Measurements from ENCODE around the gene LDB2. TPM values are rescaled to one million over a fixed set of nuclear protein-coding genes. Genes with fewer than 3 reads are reported as not detected.
"Not testable (repeated sequence)": the region's sequence is repeated elsewhere in the genome, so short reads cannot be mapped to it uniquely, and the experiment has no call there.

LDB2 gene
- total RNA-seq, 1 donor from 2014 or later, result 53.2 TPM

DNA sequence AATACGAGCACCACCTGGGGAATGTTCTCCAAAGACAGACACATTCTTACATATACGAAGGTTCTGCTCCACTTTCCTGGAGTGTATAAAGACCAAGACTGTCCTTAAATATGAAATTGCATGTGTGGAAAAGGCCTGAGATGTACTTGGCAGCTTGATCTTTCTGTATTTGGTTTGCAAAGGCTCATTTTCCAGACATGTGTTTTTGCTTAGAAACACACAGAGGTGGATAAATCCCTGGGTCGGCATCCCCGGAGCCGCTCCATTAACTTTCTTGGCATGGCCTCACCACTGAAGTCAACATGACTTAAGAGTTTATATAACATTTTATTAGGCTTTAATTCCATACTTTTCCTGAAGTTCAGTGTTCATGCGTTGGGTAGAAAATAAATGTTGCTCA, 239.4 kb downstream of the LDB2 start:
- no peak for DNase-seq (ENCODE audit: low spot score)

DNA sequence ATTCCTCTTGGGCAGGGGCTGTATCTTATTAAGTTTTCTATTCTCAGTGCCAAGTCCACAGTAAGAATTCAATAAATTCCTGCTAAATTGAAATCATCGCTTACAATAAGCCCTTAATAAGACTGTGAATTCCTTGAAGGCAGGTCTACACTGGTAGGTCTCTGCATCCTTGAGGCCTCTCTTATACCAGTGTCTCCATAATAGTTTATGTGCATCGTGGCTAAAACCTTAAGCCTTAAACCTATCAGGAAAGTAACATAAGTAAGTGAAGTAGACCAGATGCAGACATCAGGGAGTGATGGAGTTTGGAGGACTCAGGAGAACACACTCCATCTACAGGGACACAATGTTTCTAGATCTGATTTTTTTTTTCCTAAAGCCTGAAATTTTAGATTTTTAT, 240.3 kb downstream of the LDB2 start:
- DNase-seq (ENCODE audit: low spot score), result no peak

DNA sequence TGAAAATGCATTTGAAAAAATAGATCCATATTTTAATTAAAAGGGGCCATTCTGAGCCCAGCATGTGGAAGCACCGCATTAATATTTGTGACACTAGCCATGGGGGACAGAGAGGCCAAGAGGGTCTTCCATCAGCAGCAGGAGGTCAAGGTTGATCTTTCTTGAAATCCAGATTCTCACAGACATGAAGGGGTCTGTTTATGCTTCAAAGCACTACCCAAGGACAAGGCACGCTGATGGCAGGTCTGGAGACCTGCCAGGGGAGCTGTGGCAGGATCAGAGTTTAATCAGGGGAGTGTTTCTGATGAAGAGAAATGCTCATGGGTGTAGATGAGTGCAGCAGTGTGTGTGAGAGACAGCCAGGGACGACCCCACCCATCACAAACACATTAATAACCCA, 243.3 kb downstream of the LDB2 start:
- no peak for DNase-seq (ENCODE audit: low spot score)

DNA sequence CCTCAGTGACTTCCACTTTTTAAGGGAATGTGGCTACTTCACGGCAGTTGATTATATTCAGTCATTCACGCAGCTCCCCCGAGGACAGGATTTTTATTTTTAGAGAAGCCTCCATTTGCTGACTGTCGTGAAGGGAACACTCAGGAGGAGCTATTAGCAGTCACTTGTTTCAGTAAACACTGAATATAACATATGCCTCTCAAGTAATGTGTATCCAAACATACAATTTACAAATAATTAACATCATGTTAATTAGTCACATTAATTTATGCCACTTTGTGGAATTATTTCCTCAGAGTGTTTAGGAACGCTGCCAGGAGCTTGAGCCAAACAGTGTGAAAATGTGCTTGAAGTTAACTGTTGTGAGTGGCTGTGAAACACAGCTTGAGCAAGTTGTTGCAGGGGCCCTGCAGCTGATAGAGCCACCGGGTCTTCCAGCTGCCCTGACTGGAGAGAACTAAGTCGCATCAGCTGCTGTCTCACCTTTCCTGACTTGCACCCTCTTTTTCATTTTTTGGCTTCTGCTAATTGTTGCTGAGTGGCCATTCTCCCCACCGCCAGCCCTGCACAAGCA, 245.6 kb downstream of the LDB2 start:
- no peak for DNase-seq (ENCODE audit: low spot score)

DNA sequence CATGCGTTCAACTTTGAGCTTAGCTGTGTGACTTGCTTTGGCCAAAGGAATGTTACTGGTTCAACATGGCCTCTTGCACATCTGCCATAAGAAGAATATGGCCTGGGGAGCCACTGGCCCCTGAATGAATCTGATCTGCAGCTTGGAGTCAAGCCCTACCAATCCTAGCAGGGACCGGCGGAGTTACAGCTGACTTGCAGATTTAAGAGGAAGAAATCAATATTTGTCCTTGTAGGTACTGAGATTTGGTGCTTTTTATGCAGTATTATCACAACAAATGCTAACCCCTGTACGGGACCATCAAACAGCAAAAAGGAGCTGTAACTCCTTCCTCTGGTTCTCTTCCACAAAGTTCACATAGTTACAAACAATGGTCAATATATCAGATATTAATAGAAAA, 252.0 kb downstream of the LDB2 start:
- no peak for DNase-seq (ENCODE audit: low spot score)

DNA sequence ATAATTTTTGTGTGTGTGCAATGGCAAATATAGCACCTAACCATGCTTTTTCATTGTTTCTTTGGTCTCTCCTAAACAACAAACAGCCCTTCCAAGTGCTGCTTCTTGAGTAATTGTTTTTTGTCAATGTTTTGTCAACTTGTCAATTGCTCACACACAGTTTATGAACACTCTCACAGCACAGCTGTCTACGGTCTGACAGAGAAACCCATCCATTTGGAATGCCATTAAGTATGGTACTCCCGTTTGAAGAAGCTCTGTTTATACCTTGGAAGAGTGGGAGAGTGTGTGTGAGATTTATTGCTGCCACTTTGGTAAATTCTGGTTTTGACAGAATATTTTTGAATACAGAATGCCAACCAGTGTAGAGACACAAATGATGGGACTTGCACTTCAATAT, 254.6 kb downstream of the LDB2 start:
- no peak for DNase-seq (ENCODE audit: low spot score)

DNA sequence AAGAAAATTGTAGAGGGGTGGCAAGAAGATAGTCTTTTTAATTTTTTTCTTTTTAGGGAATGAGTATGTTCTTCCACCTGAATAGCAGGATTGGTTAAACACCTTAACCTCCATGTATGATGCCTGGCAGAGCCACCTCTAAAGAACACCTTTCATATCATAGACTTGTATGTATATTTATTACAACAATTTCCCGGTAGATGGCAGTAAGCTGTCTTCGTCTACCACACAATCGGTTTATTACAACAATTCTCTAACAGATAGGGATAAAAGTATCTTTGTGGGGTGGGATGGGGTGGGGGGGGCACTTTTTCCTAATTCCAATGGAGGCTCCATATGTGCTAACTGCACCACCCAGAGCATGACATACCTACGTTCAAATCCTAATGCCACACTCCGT, 255.5 kb downstream of the LDB2 start:
- no peak for DNase-seq (ENCODE audit: low spot score)

DNA sequence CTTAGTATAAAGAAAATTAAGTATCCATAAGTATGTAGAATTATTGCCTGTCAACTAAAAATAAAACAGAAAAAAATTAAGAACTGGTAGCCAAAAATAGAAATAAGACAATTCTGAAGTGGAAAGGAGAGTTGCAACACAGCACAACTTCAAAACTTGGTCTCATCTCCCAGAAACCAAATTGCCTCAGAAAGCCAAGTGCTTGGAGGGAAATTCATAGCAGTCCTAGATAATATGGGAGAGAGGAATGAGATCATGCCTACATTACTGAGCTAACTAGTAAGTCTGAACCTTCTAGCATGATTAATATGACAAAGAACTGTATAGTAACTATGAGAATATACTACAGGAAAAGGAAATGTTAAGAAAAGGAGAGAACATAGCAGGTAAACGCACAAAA, 256.5 kb downstream of the LDB2 start:
- DNase-seq (ENCODE audit: low spot score), result no peak

DNA sequence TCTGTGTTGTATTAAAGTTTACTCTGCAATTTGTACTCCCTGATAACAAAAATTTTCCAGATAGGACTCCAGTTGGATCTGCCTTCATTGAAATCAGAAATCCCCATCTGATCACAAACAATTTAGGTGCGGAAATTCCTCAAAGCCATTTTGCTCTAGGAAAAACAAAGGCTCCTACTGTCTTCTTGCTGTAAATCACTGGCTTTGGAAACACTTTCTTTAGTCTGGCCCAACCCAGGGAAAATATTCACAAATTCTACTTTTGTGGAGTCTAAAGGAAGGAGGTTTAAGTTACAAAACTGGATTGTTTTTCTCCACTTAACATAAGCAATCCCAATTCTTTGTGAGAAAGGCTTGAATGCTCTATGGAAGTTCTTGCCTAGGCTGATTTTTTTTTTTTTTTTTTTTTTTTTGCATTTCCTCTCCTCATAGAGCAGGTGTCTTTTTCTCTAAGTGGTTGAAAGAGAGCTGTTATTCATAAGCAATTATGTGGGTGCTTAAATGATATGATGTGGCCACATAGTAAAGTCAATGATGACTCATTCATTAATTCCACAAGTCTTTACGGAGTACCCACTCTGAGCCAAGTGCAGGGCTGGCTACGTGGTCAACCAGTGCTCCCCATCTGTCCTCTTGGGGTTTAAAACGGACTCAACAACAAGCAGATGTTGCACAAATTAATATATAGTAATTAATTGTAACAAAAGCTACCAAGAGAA, 261.4 kb downstream of the LDB2 start:
- DNase-seq (ENCODE audit: low spot score), result no peak

DNA sequence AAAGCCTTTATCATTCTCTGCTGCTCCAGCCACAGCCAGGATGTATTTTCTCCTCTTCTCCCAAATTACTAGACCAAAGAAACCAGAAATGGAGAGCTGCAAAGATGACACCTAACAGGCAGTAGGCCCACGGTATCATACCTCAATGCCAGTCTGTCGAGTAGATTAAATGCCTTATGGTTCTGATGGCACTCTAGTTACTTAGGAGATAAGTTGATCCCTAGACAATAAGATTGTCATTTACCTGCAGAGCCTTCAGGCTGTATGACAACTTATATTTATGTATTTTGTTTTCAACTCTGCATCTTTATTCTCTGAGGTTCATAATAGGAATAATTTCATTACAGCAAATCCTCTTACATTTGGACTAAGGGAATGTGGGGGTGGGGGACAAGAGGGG, 262.1 kb downstream of the LDB2 start:
- DNase-seq (ENCODE audit: low spot score), result no peak

DNA sequence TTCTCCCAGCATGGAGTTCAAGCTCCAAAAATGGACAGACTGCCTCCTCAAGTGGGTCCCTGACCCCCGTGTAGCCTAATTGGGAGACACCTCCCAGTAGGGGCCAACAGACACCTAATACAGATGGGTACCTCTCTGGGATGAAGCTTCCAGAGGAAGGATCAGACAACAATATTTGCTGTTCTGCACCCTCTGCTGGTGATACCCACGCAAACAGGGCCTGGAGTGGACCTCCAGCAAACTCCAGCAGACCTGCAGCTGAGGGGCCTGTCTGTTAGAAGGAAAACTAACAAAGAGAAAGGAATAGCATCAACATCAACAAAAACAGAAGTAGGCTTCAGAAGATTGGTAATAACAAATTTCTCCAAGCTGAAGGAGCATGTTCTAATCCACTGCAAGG, 269.2 kb downstream of the LDB2 start:
- not testable (repeated sequence) for DNase-seq (ENCODE audit: low spot score)

DNA sequence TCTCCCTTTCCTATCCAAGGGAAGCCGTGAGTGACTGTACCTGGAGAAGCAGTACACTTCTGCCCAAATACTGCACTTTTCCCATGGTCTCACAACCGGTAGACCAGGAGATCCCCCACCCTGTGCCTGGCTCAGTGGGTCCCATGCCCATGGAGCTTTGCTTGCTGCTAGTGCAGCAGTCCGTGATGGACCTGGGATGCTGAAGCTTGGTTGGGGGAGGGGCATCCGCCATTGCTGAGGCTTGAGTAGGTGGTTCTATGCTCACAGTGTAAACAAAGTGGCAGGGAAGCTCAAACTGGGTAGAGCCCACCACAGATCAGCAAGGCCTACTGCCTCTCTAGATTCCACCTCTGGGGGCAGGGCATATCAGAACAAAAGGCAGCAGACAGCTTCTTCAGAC, 269.6 kb downstream of the LDB2 start:
- DNase-seq (ENCODE audit: low spot score), result not testable (repeated sequence)

DNA sequence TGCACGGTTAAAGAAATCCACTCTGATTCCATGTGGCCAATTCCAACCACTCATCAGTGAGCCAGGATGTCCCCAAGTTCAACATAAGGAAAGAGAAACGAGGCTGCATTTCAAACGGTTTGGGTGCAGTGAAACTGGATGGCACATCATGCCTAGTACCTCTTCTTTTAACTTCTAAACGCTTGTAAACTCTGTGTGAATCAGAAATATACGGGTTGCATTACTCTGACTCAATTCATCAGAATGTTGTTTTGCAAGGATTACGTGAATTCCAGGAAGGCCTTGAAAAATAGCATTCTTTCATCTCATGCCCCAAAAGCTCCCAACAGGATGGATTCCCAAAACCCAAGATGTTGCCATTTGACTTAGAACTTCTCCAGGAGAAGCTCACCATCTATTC, 270.4 kb downstream of the LDB2 start:
- DNase-seq (ENCODE audit: low spot score), result no peak

DNA sequence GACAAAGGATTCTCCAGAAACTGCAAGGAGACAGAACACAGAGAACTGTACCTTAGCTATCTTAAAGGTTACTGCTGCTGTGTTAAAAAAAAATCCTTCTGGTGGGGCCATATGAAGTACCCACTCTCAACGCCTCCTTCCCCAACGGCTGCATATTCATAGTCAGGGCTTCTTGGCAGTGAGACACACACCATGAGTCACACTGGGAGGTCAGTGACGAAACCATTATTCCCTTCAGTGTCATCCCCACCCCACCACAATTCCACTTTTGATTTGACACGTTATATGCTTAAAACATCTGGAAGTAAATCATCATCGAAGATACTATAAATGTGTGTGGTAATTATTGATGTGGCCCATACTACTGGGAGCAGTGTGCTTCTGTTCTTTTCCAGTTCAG, 271.5 kb downstream of the LDB2 start:
- DNase-seq (ENCODE audit: low spot score), result no peak

DNA sequence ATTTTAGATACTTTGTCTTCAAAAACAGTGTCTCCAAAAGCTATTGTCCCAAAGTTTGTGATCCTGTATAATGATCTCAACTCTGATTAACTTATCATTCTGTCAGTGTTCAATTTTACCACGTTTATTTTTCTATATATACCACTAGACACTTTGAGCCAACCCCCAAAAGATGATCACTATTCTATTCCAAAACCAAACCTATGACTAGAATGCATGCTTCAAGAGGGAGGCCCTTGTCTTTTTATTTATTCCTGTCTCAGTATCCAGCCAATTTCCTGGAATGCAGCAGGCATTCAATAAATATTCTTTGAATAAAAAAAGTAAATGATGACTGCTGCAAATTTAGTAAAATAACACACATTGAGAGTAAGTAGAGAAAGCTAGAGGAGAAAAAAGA, 275.6 kb downstream of the LDB2 start:
- no peak for DNase-seq (ENCODE audit: low spot score)

DNA sequence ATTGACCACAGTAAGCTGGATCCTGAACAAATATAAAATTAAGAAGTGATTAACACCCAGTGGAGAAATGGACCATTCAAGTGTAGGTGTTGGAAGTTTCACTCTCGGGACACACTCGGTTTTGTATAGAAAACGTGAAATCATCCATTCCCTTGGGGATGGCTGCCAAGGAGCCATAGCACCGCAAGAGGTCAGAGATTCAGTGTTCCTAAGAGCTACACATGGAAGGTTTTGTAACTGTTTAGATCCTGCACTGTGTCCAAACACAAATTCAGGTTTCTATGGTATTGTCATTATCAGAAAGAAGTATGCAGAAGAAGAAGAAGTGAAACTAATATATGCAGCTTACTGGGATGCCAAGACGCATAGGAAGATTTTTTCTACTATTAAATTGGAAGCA, 281.0 kb downstream of the LDB2 start:
- DNase-seq (ENCODE audit: low spot score), result no peak

DNA sequence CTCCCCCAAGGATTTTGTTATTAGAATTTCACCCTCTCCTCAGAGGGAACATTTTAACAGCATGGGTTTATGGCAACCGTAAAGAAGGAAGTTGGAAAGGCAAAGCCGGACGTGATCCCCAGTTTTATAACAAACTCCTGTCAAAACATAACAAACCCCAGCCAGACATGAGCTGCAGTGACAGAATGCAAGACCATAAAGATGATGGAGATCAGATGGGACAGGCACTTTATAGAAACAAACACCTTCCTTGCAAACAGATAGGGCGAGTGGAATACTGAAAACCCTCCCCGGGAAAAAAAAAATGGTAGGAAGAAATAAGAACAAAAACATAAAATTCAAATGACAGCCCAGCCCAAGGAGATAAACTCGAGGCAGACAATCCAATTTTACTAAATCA, 281.4 kb downstream of the LDB2 start:
- no peak for DNase-seq (ENCODE audit: low spot score)

DNA sequence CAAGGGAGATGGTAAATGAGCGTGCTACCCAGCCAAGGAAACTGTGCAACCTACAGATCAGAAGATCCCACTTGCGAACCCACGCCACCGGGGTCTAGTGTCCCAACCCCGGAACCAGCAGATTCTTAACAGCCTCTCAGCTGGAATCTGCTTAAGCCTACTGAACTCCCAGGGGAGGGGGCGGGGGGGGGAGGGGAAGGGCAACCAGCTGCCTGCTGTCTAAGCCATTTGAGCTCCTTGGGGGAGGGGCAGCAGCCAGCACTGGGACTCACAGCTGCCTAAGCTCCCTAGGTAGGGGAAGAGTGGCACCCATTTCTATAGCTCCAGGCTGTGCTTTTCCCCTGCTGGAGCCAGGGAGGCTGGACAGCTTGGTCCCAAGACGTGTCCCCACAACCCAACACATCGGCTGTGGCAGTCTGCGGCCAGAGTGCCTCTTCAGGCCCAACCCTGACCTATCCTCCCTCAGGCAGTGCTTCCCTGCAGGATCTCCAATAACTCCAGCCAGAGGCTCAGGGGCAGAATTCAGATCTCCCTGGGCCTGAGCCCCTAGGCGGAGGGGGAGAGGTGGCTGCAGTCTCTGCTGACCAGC, 289.2 kb downstream of the LDB2 start:
- no peak for DNase-seq (ENCODE audit: low spot score)

DNA sequence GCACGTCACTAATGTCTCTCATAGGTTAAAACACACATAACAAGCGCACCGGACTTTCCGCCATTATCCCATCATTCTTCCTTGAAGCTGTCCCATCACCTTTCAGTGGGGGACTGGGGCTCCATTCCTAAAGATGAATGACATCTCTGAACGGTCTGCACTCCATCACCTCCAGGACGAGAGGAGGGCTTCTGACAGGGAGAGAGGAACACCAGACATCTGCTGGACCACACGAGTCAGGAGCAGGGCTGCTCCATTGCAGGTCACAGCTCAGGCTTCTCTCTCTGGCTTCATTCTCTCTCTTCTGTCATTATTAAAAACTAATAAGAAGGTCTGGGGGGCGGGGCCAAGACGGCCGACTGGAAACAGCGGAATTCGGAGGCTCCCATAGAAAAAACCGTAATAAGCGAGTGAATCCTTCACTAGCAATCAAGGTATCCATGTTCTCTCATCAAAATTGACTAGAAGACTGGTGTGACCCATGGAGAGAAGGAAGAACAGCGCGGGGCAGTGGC, 289.8 kb downstream of the LDB2 start:
- DNase-seq (ENCODE audit: low spot score), result no peak

DNA sequence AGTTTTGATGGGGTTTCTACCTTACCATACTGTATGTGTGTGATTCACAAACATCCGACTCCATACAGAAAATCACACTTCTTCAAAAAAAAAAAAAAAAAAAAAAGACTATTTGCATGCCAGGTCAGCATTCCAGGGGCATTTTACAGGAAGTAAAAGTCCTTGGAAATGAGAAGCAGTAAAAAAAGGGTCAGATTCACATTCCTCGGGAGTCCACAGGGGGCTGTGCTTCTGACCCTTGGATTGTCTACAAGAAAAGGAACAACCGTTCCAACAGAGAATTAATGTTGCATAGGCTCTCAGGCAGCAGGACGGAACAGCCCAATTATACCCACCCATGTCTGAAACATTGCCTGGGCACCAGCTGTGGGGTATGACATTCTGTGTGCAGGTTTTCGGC, 290.3 kb downstream of the LDB2 start:
- no peak for DNase-seq (ENCODE audit: low spot score)

DNA sequence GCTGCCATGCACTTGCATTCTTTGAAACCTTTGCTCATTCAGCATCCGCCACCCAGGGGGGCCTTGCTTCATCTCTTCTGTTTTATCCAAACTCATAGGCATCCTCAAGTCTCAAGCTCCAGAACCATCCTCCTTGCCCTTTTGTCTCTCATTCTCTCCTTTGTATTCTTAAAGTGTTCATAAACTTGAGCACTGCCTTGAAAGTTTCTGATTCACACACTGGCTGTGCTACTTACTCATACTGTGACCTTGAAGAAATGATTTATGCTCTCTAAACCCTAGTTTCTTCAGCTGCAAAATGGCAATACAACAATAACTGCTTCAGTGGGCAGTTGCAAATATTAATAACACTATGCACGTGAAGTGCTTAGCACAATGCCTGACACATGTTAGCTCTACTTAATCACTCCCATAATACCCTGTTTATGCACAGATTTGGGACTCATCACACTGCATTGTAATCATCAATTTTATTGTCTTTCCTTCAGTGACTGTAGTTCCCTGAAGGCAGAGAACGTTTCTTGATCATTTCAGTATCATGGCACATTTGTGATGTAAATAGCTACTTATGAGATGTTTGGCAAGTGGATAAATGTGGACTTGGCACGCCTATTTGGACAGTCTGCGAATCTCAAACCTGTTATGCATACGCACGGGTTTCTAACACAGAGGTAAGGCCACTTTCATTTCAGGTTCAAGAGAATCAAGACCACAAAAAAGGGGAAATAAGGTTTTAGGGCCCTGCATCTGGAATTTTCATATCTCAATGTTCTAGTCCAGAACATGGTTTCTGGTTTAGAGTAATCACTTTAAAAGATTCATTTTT, 291.0 kb downstream of the LDB2 start:
- no peak for DNase-seq (ENCODE audit: low spot score)

DNA sequence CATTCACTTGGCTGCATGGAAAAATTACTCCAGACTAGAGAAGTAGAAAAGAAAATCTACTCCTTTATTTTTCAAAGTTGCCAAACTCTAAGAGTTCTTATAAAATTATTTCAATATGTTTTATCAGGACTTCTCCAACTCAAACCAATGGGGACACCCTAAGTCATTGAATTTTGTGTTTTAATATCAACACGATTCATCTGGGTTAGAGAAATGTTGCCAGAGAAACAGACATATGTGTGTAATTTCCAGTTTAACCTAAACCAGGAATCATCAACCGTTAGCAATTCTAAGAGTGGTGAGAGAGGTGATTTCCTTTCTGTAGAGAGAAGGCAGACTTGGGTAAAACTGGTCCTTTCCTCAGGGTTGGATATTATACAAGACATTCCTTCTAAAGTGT, 291.8 kb downstream of the LDB2 start:
- DNase-seq (ENCODE audit: low spot score), result no peak

Data from mesenteric fat pad (tissue), 1 donor.